ENCODE data around the gene SIGLEC1. TPM values are rescaled to one million over a fixed set of nuclear protein-coding genes. Genes with fewer than 3 reads are reported as not detected.
A peak's percentile ranks its signal among the peaks of the same experiment; 100 is the strongest.

Gene SIGLEC1
- total and polyA plus RNA-seq, 2 of the 4 experiments (the other 2 are of a cell fraction), result not detected

GRCh38 chr20:3714092-3714491, 1.7 kb upstream of the SIGLEC1 start:
- no peak overlapping the region for H3K23ac ChIP-seq (ENCODE audit: low read depth, low read length)
- no peaks in the 10 kb centered on the region for H3K9me1 ChIP-seq (ENCODE audit: insufficient read depth, low read length)
- H4K8ac ChIP-seq (ENCODE audit: low read depth in 2 of 2, low read length in 2 of 2), result no peak overlapping the region
- no peak overlapping the region for H2BK5ac ChIP-seq (ENCODE audit: low read depth, low read length, poor library complexity, severe bottlenecking)
- no peak overlapping the region for H3K56ac ChIP-seq (ENCODE audit: extremely low read depth, insufficient read depth, low read length)
- H3K27ac ChIP-seq (ENCODE audit: insufficient read depth, low read length), result no peak overlapping the region
- H4K20me1 ChIP-seq (ENCODE audit: insufficient read depth, low read length), result no peaks in the 10 kb centered on the region
- no peak overlapping the region for H2AK5ac ChIP-seq (ENCODE audit: low read depth, low read length)
- no peak overlapping the region for H2BK15ac ChIP-seq (ENCODE audit: low read depth, low read length)
- in situ Hi-C loops (cut with MboI; ENCODE audit: low sequenced_read_pairs), result no loop called here
- no peak overlapping the region for H4K5ac ChIP-seq (ENCODE audit: low read depth, low read length)
- ATAC-seq (ENCODE audit: low read depth) (no peak), DNase-seq (no peak)
- intact Hi-C loops (cut with micrococcal nuclease), result no loop called here
- no CpG with 5 or more reads among the region's 4 CpGs for WGBS, 2 experiments (ENCODE audit: extremely low coverage in 2 of 2, insufficient read length in 1 of 2)
- H3K18ac ChIP-seq (ENCODE audit: low read depth, low read length), result no peak overlapping the region
- no peaks in the 10 kb centered on the region for H3K4me1 ChIP-seq (ENCODE audit: control insufficient read depth, insufficient read depth, low read length)
- H3K9me3 ChIP-seq (ENCODE audit: control insufficient read depth, insufficient read depth, low read length), result no peaks in the 10 kb centered on the region
- H3K4me3 ChIP-seq (ENCODE audit: insufficient read depth, low read depth, low read length), result no peak overlapping the region
- no peak overlapping the region for H2AFZ ChIP-seq (replicated peaks; ENCODE audit: low read length, poor library complexity)
- H3K36me3 ChIP-seq (ENCODE audit: control insufficient read depth, insufficient read depth, low read length), result no peaks in the 10 kb centered on the region
- TF ChIP-seq NFE2L2 (IDR thresholded peaks at IDR 0.05; ENCODE audit: low read depth, low read length) (no peak), CEBPB (IDR thresholded peaks at IDR 0.05; ENCODE audit: low read depth, low read length) (no peak), RAD21 (IDR thresholded peaks at IDR 0.05; ENCODE audit: low read length) (no peak), POLR2A (IDR thresholded peaks at IDR 0.05; ENCODE audit: low read depth, low read length) (no peak)
- H2BK120ac ChIP-seq (ENCODE audit: low read depth, low read length), result no peak overlapping the region
- H4K91ac ChIP-seq (ENCODE audit: insufficient read depth, low read depth, low read length), result no peak overlapping the region
- H3K4me2 ChIP-seq (ENCODE audit: low read depth, low read length), result no peak overlapping the region
- POLR2A ChIA-PET (ENCODE audit: unreplicated experiment), result no interaction called here
- no peaks in the 10 kb centered on the region for H3K79me1 ChIP-seq (ENCODE audit: low read depth in 1 of 2, low read length in 2 of 2)
- H2AK9ac ChIP-seq (replicated peaks; ENCODE audit: low read depth, low read length, poor library complexity), result peak overlapping the region; percentile 16
- no peak overlapping the region for H3K9ac ChIP-seq (ENCODE audit: low read depth, low read length)
- peaks cover 8% of the 10 kb centered on the region for H3K27me3 ChIP-seq (ENCODE audit: control insufficient read depth, insufficient read depth, low read length)
- CTCF ChIA-PET, result no interaction called here
- no peak overlapping the region for H2BK20ac ChIP-seq (ENCODE audit: low read depth, low read length)
- H3K14ac ChIP-seq (replicated peaks; ENCODE audit: low read depth, low read length), result no peak overlapping the region; the same call in 1 of the 2 replicates
- no peak overlapping the region for H3K4ac ChIP-seq (ENCODE audit: low read depth, low read length)
- dilution Hi-C loops (cut with HindIII; ENCODE audit: low sequenced_read_pairs, unreplicated experiment), result no loop called here
- no TSS peak for BruUV-seq (replicated peaks)

All from IMR-90 (cell line).